Measurements from ENCODE around the gene RPUSD1. TPM values are rescaled to one million over a fixed set of nuclear protein-coding genes. Genes with fewer than 3 reads are reported as not detected.

RPUSD1 gene
- total RNA-seq, 1 donor from 2014 or later: 23.7 TPM

DNA sequence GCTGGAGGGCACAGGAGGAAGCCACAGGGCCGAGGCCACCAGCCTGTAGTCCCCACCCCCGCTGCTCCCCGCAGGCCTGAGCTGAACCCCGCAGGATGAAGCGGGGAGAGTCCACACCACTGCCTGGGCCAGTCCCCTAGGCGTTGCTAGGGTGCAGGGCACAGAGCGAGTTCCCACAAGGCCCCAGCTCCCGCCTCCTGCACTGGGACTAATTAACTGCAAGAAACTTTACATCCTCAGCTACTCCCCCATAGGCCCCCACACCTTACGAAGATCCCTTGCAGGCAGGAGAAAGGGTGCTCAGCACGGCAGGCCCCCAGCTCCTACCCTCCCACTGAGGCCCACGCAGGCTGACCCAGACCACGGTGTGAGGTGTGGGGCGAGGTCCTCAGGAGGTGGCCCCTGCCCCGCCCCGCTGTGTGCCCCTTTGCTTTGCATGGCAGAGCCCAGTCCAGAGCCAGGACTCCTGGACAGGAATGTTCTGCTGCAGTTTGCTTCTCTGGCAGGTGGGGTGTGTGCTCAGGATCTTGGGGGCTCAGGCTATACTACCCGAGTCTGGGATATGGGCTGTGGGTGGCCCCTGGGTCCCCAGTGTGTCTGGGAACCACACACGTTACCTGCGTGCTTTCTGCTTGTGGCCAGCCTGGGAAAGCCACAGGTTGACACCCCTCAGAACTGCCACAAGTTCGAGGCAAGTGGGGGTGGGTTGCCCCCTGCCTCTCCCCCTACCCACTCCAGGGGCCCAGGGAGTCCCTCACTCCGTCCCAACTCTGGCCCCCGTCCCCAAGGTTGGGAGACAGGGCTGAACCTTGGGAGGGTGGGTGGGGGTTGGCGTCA lies 11.1 kb upstream of the RPUSD1 start:
- H3K36me3 Mint-ChIP-seq: no peaks in the 10 kb centered on the region
- H3K27me3 Mint-ChIP-seq: peaks cover 50% of the 10 kb centered on the region
- no peaks in the 10 kb centered on the region for H3K9me3 Mint-ChIP-seq
- no peaks in the 10 kb centered on the region for H3K4me1 Mint-ChIP-seq (ENCODE audit: unreplicated experiment)
- DNase-seq (ENCODE audit: extremely low spot score, unreplicated experiment): no peak
- TF ChIP-seq, protein P1, sequence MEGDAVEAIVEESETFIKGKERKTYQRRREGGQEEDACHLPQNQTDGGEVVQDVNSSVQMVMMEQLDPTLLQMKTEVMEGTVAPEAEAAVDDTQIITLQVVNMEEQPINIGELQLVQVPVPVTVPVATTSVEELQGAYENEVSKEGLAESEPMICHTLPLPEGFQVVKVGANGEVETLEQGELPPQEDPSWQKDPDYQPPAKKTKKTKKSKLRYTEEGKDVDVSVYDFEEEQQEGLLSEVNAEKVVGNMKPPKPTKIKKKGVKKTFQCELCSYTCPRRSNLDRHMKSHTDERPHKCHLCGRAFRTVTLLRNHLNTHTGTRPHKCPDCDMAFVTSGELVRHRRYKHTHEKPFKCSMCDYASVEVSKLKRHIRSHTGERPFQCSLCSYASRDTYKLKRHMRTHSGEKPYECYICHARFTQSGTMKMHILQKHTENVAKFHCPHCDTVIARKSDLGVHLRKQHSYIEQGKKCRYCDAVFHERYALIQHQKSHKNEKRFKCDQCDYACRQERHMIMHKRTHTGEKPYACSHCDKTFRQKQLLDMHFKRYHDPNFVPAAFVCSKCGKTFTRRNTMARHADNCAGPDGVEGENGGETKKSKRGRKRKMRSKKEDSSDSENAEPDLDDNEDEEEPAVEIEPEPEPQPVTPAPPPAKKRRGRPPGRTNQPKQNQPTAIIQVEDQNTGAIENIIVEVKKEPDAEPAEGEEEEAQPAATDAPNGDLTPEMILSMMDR (conservative IDR thresholded peaks at IDR 0.05): no peak
- no peak overlapping the region for H3K4me3 Mint-ChIP-seq
- H3K27ac Mint-ChIP-seq: no peak overlapping the region

DNA sequence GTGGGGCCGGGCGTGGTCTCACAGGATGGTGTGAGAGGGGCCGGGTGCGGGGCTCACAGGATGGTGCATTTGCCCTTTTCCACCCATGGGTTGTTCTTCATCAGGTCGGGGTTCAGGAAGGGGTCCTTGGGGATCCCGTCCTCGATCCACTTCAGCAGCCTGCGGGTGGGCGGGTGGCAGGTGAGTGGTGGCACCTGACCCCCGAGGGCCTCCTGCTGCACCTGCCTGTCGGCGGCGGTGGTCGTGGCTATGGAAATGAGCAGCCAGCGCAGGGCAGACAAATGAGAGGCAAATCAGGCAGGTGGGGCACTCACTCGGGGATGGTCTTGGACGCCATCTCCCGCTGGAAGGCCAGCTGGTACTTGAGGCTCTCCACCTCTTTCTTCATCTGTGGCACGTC lies 10.5 kb upstream of the RPUSD1 start:
- DNase-seq (ENCODE audit: extremely low spot score, unreplicated experiment): no peak
- no peaks in the 10 kb centered on the region for H3K9me3 Mint-ChIP-seq
- TF ChIP-seq, protein P1 (conservative IDR thresholded peaks at IDR 0.05): no peak
- H3K36me3 Mint-ChIP-seq: no peaks in the 10 kb centered on the region
- H3K27me3 Mint-ChIP-seq: peaks cover 44% of the 10 kb centered on the region
- H3K4me3 Mint-ChIP-seq: no peak overlapping the region
- no peaks in the 10 kb centered on the region for H3K4me1 Mint-ChIP-seq (ENCODE audit: unreplicated experiment)
- H3K27ac Mint-ChIP-seq: no peak overlapping the region

GRCh38 chr16:797686-798085 lies 9.5 kb upstream of the RPUSD1 start:
- H3K4me1 Mint-ChIP-seq (ENCODE audit: unreplicated experiment): no peaks in the 10 kb centered on the region
- no peak overlapping the region for H3K4me3 Mint-ChIP-seq
- no peaks in the 10 kb centered on the region for H3K9me3 Mint-ChIP-seq
- DNase-seq (ENCODE audit: extremely low spot score, unreplicated experiment): no peak
- H3K27me3 Mint-ChIP-seq: peaks cover 34% of the 10 kb centered on the region
- no peaks in the 10 kb centered on the region for H3K36me3 Mint-ChIP-seq
- H3K27ac Mint-ChIP-seq: no peak overlapping the region
- TF ChIP-seq, protein P1 (conservative IDR thresholded peaks at IDR 0.05): no peak

GRCh38 chr16:797120-797420 lies 8.9 kb upstream of the RPUSD1 start:
- DNase-seq (ENCODE audit: extremely low spot score, unreplicated experiment): no peak
- Mint-ChIP-seq H3K9me3 (no peaks in the 10 kb centered on the region), H3K36me3 (no peaks in the 10 kb centered on the region), H3K27me3 (peaks cover 29% of the 10 kb centered on the region), H3K27ac (no peak overlapping the region), H3K4me1 (ENCODE audit: unreplicated experiment) (no peaks in the 10 kb centered on the region), H3K4me3 (no peak overlapping the region)
- TF ChIP-seq, protein P1 (conservative IDR thresholded peaks at IDR 0.05): no peak

- no peak overlapping the region for H3K27ac Mint-ChIP-seq
- TF ChIP-seq, protein P1 (conservative IDR thresholded peaks at IDR 0.05): no peak
- H3K27me3 Mint-ChIP-seq: peaks cover 24% of the 10 kb centered on the region
- no peaks in the 10 kb centered on the region for H3K9me3 Mint-ChIP-seq
- no peaks in the 10 kb centered on the region for H3K4me1 Mint-ChIP-seq (ENCODE audit: unreplicated experiment)
- peaks cover 2% of the 10 kb centered on the region for H3K36me3 Mint-ChIP-seq
- no peak overlapping the region for H3K4me3 Mint-ChIP-seq
- DNase-seq (ENCODE audit: extremely low spot score, unreplicated experiment): no peak
Measured at GRCh38 chr16:796296-797119, 8.3 kb upstream of the RPUSD1 start.

Data from type B pancreatic cell (in vitro differentiated cells).